ENCODE data around the gene WRAP73. TPM values are rescaled to one million over a fixed set of nuclear protein-coding genes. Genes with fewer than 3 reads are reported as not detected.

Gene WRAP73
- total RNA-seq, 2 experiments from 2014 or later: 22.3 to 22.7 TPM

- DNase-seq (peak in 1 of 14 experiments; percentile 10), ATAC-seq (ENCODE audit: poor library complexity) (no peak)
- H3K4me1 Mint-ChIP-seq (ENCODE audit: low read depth): peaks cover 19% of the 10 kb centered on the region
- H3K27me3 Mint-ChIP-seq: no peaks in the 10 kb centered on the region
- H3K36me3 Mint-ChIP-seq (ENCODE audit: low read depth): no peaks in the 10 kb centered on the region
- H3K4me3 ChIP-seq (ENCODE audit: low read length): peak overlapping the region; percentile 26
- TF ChIP-seq, protein P1, sequence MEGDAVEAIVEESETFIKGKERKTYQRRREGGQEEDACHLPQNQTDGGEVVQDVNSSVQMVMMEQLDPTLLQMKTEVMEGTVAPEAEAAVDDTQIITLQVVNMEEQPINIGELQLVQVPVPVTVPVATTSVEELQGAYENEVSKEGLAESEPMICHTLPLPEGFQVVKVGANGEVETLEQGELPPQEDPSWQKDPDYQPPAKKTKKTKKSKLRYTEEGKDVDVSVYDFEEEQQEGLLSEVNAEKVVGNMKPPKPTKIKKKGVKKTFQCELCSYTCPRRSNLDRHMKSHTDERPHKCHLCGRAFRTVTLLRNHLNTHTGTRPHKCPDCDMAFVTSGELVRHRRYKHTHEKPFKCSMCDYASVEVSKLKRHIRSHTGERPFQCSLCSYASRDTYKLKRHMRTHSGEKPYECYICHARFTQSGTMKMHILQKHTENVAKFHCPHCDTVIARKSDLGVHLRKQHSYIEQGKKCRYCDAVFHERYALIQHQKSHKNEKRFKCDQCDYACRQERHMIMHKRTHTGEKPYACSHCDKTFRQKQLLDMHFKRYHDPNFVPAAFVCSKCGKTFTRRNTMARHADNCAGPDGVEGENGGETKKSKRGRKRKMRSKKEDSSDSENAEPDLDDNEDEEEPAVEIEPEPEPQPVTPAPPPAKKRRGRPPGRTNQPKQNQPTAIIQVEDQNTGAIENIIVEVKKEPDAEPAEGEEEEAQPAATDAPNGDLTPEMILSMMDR (IDR thresholded peaks at IDR 0.05): no peak
- H3K27ac ChIP-seq (ENCODE audit: low read depth in 1 of 2, low read length in 2 of 2): no peak overlapping the region
- H3K4me3 Mint-ChIP-seq: peak overlapping the region; percentile 78
- H3K9me3 ChIP-seq (ENCODE audit: control insufficient read depth in 1 of 2, insufficient read depth in 1 of 2, low read length in 2 of 2): no peaks in the 10 kb centered on the region
- H3K4me1 ChIP-seq (ENCODE audit: insufficient read depth, low read length): peaks cover 34% of the 10 kb centered on the region
- peak overlapping the region; percentile 68 for H3K27ac Mint-ChIP-seq
- intact Hi-C loops (cut with DNase I, micrococcal nuclease): no loop called here
- peaks cover 0 to 2% of the 10 kb centered on the region in 2 experiments for H3K27me3 ChIP-seq (ENCODE audit: control insufficient read depth in 1 of 2, insufficient read depth in 2 of 2, low read length in 2 of 2)
- no peaks in the 10 kb centered on the region for H3K36me3 ChIP-seq (ENCODE audit: insufficient read depth, low read length)
- CTCF ChIA-PET: no interaction called here
- no peaks in the 10 kb centered on the region for H3K9me3 Mint-ChIP-seq
- POLR2A ChIA-PET: no interaction called here
These were observed 51.8 kb downstream of the WRAP73 start for GRCh38 chr1:3598051-3598491.

DNA sequence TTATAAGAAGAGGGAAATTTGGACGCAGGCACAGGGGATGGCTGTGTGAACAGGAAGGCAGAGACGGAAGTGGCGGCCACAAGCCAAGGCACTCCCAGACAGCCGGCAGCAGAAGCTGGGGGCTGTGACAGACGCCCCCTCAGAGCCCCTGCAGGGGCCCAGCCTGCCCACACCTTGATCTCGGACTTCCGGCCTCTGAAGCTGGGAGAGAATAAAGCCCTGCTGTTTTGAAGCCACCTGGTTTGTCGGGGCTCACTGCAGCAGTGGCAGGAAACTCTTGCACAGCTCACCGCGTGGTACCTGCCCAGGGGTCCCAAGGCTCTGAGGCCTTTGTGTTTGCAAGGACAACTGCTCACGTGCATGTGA lies 52.3 kb downstream of the WRAP73 start:
- Histone ChIP-seq H3K27me3 (ENCODE audit: control insufficient read depth in 1 of 2, insufficient read depth in 2 of 2, low read length in 2 of 2) (peaks cover 0 to 2% of the 10 kb centered on the region in 2 experiments), H3K27ac (ENCODE audit: low read depth in 1 of 2, low read length in 2 of 2) (no peak overlapping the region), H3K9me3 (ENCODE audit: control insufficient read depth in 1 of 2, insufficient read depth in 1 of 2, low read length in 2 of 2) (no peaks in the 10 kb centered on the region), H3K4me3 (ENCODE audit: low read length) (peak overlapping the region; percentile 26), H3K4me1 (ENCODE audit: insufficient read depth, low read length) (peaks cover 34% of the 10 kb centered on the region), H3K36me3 (ENCODE audit: insufficient read depth, low read length) (no peaks in the 10 kb centered on the region)
- Mint-ChIP-seq H3K4me1 (ENCODE audit: low read depth) (peaks cover 19% of the 10 kb centered on the region), H3K9me3 (no peaks in the 10 kb centered on the region), H3K27ac (peak overlapping the region; percentile 68), H3K36me3 (ENCODE audit: low read depth) (no peaks in the 10 kb centered on the region), H3K27me3 (no peaks in the 10 kb centered on the region), H3K4me3 (peak overlapping the region; percentile 78)
- DNase-seq (peak in 6 of 14 experiments; percentile 13 to 47 (median 34)), ATAC-seq (ENCODE audit: poor library complexity) (peak; percentile 64)
- CTCF ChIA-PET: no interaction called here
- POLR2A ChIA-PET: no interaction called here
- TF ChIP-seq, protein P1 (IDR thresholded peaks at IDR 0.05): no peak
- intact Hi-C loops (cut with DNase I, micrococcal nuclease): no loop called here

DNA sequence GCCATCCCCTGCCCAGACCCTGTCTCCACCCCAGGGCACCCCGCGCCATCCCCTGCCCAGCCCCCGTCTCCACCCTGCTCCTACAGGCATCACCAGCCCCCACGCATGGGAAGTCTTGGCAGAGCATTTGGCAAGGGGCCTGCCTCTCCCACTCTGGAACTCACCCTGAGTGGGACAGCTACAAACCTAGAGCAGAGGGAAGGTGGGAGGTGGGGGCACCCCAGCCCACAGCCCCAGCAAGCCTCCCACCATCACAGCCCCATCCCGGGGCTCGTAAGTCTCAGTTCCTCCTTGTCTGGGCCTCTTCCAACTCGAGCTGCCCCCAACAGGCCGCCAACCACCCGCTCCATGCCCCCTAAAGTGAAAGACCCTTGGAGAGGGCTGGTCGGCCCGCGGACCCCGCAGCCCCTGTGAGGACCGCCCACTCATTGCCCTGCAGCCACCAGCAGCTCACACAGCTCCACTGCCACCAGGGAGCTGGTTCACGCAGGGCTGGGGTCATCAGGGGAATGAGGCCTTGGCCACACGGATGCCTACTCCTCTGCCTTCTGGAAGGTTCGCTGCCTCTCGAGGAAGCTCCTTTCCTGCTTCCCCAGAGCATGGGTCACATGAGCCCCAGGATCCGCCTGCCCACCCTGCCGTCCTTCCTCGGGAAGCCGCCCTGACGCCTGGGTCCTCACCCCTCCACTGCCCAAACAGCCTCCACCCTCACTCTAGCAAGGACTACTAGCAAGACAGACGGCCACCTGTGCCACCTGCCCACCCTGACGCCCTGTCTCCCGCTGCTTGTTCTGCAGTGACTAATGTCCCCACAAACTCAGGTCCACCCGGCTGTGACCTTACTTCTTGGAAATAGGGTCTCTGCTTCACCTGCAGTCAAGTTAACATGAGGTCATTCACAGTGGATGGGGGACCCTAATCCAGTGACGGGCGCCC lies 53.0 kb downstream of the WRAP73 start:
- Histone ChIP-seq H3K4me1 (ENCODE audit: insufficient read depth, low read length) (peaks cover 34% of the 10 kb centered on the region), H3K27ac (ENCODE audit: low read depth in 1 of 2, low read length in 2 of 2) (no peak overlapping the region), H3K9me3 (ENCODE audit: control insufficient read depth in 1 of 2, insufficient read depth in 1 of 2, low read length in 2 of 2) (no peaks in the 10 kb centered on the region), H3K27me3 (ENCODE audit: control insufficient read depth in 1 of 2, insufficient read depth in 2 of 2, low read length in 2 of 2) (peaks cover 0 to 2% of the 10 kb centered on the region in 2 experiments), H3K36me3 (ENCODE audit: insufficient read depth, low read length) (no peaks in the 10 kb centered on the region), H3K4me3 (ENCODE audit: low read length) (peak overlapping the region; percentile 26)
- ChIA-PET CTCF (no interaction called here), POLR2A (no interaction called here)
- TF ChIP-seq, protein P1 (IDR thresholded peaks at IDR 0.05): no peak
- Mint-ChIP-seq H3K27ac (peak overlapping the region; percentile 68), H3K36me3 (ENCODE audit: low read depth) (no peaks in the 10 kb centered on the region), H3K4me1 (ENCODE audit: low read depth) (peaks cover 19% of the 10 kb centered on the region), H3K27me3 (no peaks in the 10 kb centered on the region), H3K4me3 (peak overlapping the region; percentile 78), H3K9me3 (no peaks in the 10 kb centered on the region)
- peak; percentile 42 for ATAC-seq (ENCODE audit: poor library complexity)
- no peak for DNase-seq
- intact Hi-C loops (cut with DNase I, micrococcal nuclease): no loop called here
